PFSK-1 (cell line): ENCODE measurements around the gene STK11.

ENCODE experiments used
- FOXP2 ChIP-seq: optimal IDR thresholded peaks from 2 replicates; pipeline ENCODE3; 2011; ENCODE audit warnings: borderline replicate concordance, control low read depth, inconsistent platforms; ENCODE audit not compliant: insufficient read depth; ENCODE audit errors: extremely low read length, extremely low read depth
- POLR2AphosphoS5 ChIP-seq: IDR thresholded peaks from 2 replicates; pipeline ENCODE4 v1.6.1; 2012; ENCODE audit warnings: low read depth, mild to moderate bottlenecking, control low read depth, low read length, moderate library complexity
- REST ChIP-seq, 2 experiments: IDR thresholded peaks; 2 replicates each; pipeline versions ENCODE4 v1.6.1 to v1.8.0; 2011 to 2012; ENCODE audit warnings: low read depth in 2 of 2, low read length in 2 of 2, control low read depth in 1 of 2, inconsistent platforms in 1 of 2, mild to moderate bottlenecking in 1 of 2, moderate library complexity in 1 of 2; ENCODE audit not compliant: insufficient read depth in 1 of 2
- SIN3A ChIP-seq: IDR thresholded peaks from 2 replicates; pipeline ENCODE4 v1.6.1; 2012; ENCODE audit warnings: mild to moderate bottlenecking, low read length, moderate library complexity, borderline replicate concordance; ENCODE audit not compliant: insufficient read depth
- TAF1 ChIP-seq: IDR thresholded peaks from 2 replicates; pipeline ENCODE4 v1.6.1; 2012; ENCODE audit warnings: low read length, control low read depth, borderline replicate concordance; ENCODE audit not compliant: insufficient read depth

The STK11 gene

GRCh38 chr19:1158885-1159448 is 46.6 kb upstream of the STK11 start:
- TF ChIP-seq FOXP2, result no peak
- no peak for TF ChIP-seq POLR2AphosphoS5
- no peak for TF ChIP-seq SIN3A
- TF ChIP-seq TAF1, result no peak
- no peak for TF ChIP-seq REST (IDR thresholded peaks at IDR 0.05; ENCODE audit: insufficient read depth in 1 of 2, low read depth in 2 of 2, low read length in 2 of 2)

DNA sequence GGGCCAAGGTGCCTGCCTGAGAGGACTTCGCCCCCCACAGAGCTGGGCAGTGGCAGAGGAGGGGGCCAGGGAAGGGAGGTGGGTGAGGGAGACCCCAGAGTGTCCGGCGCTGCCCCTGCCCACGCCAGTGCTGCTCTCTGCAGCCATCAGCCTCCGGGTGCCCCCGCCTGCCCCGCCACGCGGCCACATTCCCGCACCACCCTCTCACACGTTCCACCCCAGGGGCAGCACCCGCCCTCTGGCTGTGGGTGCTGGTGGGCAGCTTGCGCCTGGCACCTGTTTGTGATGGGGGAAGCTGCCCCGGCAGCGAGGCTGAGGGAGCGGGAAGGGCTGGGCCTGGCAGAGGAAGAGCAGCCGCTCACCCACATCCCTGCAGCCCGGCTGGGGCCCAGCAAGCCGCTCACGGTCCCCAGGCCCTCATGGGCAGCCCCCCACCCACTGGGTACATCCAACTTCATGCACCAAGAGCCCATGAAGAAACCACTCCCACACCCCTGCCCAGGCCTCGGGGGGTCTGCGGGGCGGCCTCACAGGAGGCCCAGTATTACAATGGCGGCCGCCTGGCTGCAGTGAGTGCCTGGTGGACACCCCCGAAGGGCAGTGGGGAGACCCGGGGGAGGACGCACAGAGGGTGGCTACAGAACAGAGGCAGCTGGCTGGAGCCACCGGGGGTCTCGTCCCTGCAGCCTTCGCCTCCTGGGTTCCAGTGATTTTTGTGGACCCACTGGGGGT is 45.5 kb upstream of the STK11 start:
- TF ChIP-seq TAF1 (no peak), POLR2AphosphoS5 (no peak), FOXP2 (no peak), SIN3A (no peak), REST (IDR thresholded peaks at IDR 0.05; ENCODE audit: insufficient read depth in 1 of 2, low read depth in 2 of 2, low read length in 2 of 2) (no peak)

- TF ChIP-seq POLR2AphosphoS5 (no peak), TAF1 (no peak), REST (IDR thresholded peaks at IDR 0.05; ENCODE audit: insufficient read depth in 1 of 2, low read depth in 2 of 2, low read length in 2 of 2) (no peak), FOXP2 (no peak), SIN3A (no peak)
These were observed 43.9 kb upstream of the STK11 start for GRCh38 chr19:1161716-1162115.

DNA sequence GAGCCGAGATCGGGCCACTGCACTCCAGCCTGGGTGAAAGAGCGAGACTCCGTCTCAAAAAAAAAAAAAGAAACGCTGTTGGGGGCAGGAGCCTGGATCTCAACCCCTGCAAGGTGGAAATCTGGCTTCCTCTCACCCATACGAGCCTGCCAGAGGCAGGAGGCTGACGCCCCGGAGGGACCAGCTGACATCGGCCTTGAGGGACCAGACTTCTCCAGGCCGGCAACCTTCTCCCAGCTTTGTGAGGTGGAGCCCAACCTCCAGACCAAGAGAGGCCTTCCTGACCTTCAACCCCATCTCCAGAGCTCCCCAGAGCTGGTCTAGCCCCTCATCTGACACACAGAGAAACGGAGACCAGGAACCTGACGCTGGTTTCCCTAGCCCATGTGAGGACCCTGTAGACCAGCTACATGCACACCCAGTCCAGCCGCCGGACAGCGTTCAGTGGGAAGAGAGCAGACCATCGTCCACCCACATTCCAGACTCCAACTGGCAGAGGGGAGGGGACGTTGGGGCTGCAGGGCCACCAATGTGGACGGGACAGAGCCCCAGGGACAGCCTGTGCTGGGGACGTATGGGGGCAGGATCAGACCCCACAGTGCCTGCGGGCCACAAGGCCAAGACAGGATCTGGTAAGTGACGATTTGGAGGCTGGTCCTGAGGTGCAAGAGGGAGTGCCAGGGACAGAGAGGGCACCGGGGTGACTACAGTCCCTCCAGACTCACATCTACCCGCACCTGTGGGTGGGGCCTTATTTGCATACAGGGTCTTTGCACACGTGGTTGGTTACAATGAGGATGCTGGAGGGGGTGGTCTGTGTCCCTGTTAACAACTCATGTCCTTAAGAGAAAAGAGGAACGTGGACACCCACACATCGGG is 42.9 kb upstream of the STK11 start:
- TF ChIP-seq POLR2AphosphoS5 (no peak), REST (IDR thresholded peaks at IDR 0.05; ENCODE audit: insufficient read depth in 1 of 2, low read depth in 2 of 2, low read length in 2 of 2) (no peak), SIN3A (no peak), FOXP2 (no peak), TAF1 (no peak)
